ENCODE measurements around the gene SH3BP2.

The SH3BP2 gene

GRCh38 chr4:2834001-2834921 is 41.4 kb downstream of the SH3BP2 start:
- H3K9me3 Mint-ChIP-seq = peaks cover 6% of the 10 kb centered on the region
- no peak for DNase-seq
- H3K36me3 Mint-ChIP-seq (ENCODE audit: low read depth) = no peaks in the 10 kb centered on the region
- no peak overlapping the region for H3K27ac Mint-ChIP-seq
- peaks cover 11% of the 10 kb centered on the region for H3K4me1 Mint-ChIP-seq
- no peak for TF ChIP-seq CTCF (IDR thresholded peaks at IDR 0.05)
- no peak overlapping the region for H3K4me3 Mint-ChIP-seq
- H3K27me3 Mint-ChIP-seq (ENCODE audit: low read depth, poor library complexity) = no peaks in the 10 kb centered on the region

- Mint-ChIP-seq H3K36me3 (ENCODE audit: low read depth) (peaks cover 10% of the 10 kb centered on the region), H3K9me3 (peaks cover 22% of the 10 kb centered on the region), H3K4me3 (no peak overlapping the region), H3K27me3 (ENCODE audit: low read depth, poor library complexity) (no peaks in the 10 kb centered on the region), H3K4me1 (peaks cover 11% of the 10 kb centered on the region), H3K27ac (no peak overlapping the region)
- DNase-seq = no peak
- no peak for TF ChIP-seq CTCF (IDR thresholded peaks at IDR 0.05)
Observed at GRCh38 chr4:2835978-2836377, 43.1 kb downstream of the SH3BP2 start.

GRCh38 chr4:2836391-2836859 is 43.5 kb downstream of the SH3BP2 start:
- Mint-ChIP-seq H3K9me3 (peaks cover 24% of the 10 kb centered on the region), H3K4me3 (no peak overlapping the region), H3K27me3 (ENCODE audit: low read depth, poor library complexity) (no peaks in the 10 kb centered on the region), H3K36me3 (ENCODE audit: low read depth) (peaks cover 12% of the 10 kb centered on the region), H3K4me1 (peaks cover 11% of the 10 kb centered on the region), H3K27ac (no peak overlapping the region)
- DNase-seq = no peak
- TF ChIP-seq CTCF (IDR thresholded peaks at IDR 0.05) = no peak

GRCh38 chr4:2837110-2837903 is 44.4 kb downstream of the SH3BP2 start:
- Mint-ChIP-seq H3K36me3 (ENCODE audit: low read depth) (peaks cover 17% of the 10 kb centered on the region), H3K27me3 (ENCODE audit: low read depth, poor library complexity) (no peaks in the 10 kb centered on the region), H3K27ac (peak overlapping the region; percentile 48), H3K9me3 (peaks cover 28% of the 10 kb centered on the region), H3K4me1 (peaks cover 12% of the 10 kb centered on the region), H3K4me3 (no peak overlapping the region)
- no peak for DNase-seq
- no peak for TF ChIP-seq CTCF (IDR thresholded peaks at IDR 0.05)

GRCh38 chr4:2837904-2838496 is 45.1 kb downstream of the SH3BP2 start:
- Mint-ChIP-seq H3K4me3 (no peak overlapping the region), H3K36me3 (ENCODE audit: low read depth) (peaks cover 20% of the 10 kb centered on the region), H3K27ac (no peak overlapping the region), H3K27me3 (ENCODE audit: low read depth, poor library complexity) (no peaks in the 10 kb centered on the region), H3K9me3 (peaks cover 28% of the 10 kb centered on the region), H3K4me1 (peaks cover 18% of the 10 kb centered on the region)
- no peak for TF ChIP-seq CTCF (IDR thresholded peaks at IDR 0.05)
- no peak for DNase-seq
